Osteocyte (in vitro differentiated cells): ENCODE measurements around the gene STAT5B. TPM values are rescaled to one million over a fixed set of nuclear protein-coding genes. Genes with fewer than 3 reads are reported as not detected.
"Not testable (repeated sequence)": the region's sequence is repeated elsewhere in the genome, so short reads cannot be mapped to it uniquely, and the experiment has no call there.

ENCODE experiments used
- DNase-seq: peaks from one replicate; pipeline ENCODE4 v3.0.0; 2021; ENCODE audit warnings: mixed read lengths; ENCODE audit not compliant: unreplicated experiment; ENCODE audit errors: extremely low spot score
- H3K27ac Mint-ChIP-seq: one replicate; pipeline ENCODE4 v1.8.0; 2021; ENCODE audit warnings: mild to moderate bottlenecking, mixed read lengths; ENCODE audit not compliant: unreplicated experiment
- H3K27me3 Mint-ChIP-seq: one replicate; pipeline ENCODE4 v1.8.0; 2021; ENCODE audit warnings: mixed read lengths; ENCODE audit not compliant: unreplicated experiment
- H3K36me3 Mint-ChIP-seq: one replicate; pipeline ENCODE4 v1.8.0; 2021; ENCODE audit warnings: mixed read lengths; ENCODE audit not compliant: unreplicated experiment
- H3K4me1 Mint-ChIP-seq: one replicate; pipeline ENCODE4 v1.8.0; 2021; ENCODE audit warnings: mixed read lengths; ENCODE audit not compliant: unreplicated experiment
- H3K4me3 Mint-ChIP-seq: one replicate; pipeline ENCODE4 v1.8.0; 2021; ENCODE audit warnings: mild to moderate bottlenecking, moderate library complexity, mixed read lengths; ENCODE audit not compliant: unreplicated experiment
- H3K9me3 Mint-ChIP-seq: one replicate; pipeline ENCODE4 v1.8.0; 2021; ENCODE audit warnings: mixed read lengths; ENCODE audit not compliant: unreplicated experiment
- total RNA-seq: library from RNA; stranded (reverse); gene quantifications from 2 replicates; pipeline ENCODE4 v1.2.1, GENCODE V29; 2021
- TF ChIP-seq, protein P1 (sequence below): fragments of 200-600 bp; sonication (generic); IDR thresholded peaks from 2 replicates; pipeline ENCODE4 v1.5.0; 2021; ENCODE audit warnings: antibody characterized with exemption, mild to moderate bottlenecking, moderate library complexity

The STAT5B gene
- total RNA-seq, 1 donor from 2014 or later = 41.3 TPM

DNA sequence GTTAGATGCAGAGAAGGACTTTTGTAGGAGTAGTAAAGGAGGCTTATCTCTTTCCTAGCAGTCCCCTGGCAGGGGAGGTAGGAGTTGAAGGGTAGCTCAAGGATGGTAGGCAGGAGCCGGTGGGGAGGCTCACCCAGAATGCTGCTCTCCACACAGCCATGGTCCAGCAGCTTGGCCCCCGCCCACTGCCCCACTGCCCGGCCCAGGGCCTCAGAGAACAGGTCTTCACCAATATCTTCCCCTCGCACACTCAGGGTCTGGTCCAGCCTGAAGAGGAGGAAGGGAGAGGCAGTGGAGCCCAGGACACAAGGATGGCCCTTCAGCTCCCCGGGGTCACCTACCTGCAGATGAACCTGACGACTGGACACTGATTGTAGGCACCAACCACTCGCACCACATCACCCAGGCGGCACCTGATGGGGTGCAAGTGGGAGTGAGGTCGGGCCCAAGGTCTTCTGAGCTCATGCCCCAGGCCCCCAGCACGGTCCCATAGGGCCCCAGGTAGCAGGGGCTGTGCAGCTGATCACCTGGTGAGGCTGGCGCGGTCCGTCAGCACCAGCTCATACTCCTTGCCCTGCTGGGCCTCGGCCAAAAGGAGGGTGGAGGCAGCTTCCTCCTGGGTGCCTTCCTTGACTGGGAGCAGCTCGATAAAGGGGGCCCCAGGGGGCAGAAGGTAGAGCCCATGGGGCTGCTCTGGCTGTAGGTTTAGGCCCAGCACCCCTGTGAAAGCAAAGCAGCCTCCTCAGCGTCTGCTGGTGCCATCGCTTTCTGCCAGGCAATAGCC, 85.5 kb downstream of the STAT5B start:
- Mint-ChIP-seq H3K4me3 (no peak overlapping the region), H3K27ac (no peak overlapping the region), H3K9me3 (no peaks in the 10 kb centered on the region), H3K4me1 (peaks cover 9% of the 10 kb centered on the region), H3K36me3 (no peaks in the 10 kb centered on the region), H3K27me3 (peaks cover 2% of the 10 kb centered on the region)
- TF ChIP-seq, protein P1, sequence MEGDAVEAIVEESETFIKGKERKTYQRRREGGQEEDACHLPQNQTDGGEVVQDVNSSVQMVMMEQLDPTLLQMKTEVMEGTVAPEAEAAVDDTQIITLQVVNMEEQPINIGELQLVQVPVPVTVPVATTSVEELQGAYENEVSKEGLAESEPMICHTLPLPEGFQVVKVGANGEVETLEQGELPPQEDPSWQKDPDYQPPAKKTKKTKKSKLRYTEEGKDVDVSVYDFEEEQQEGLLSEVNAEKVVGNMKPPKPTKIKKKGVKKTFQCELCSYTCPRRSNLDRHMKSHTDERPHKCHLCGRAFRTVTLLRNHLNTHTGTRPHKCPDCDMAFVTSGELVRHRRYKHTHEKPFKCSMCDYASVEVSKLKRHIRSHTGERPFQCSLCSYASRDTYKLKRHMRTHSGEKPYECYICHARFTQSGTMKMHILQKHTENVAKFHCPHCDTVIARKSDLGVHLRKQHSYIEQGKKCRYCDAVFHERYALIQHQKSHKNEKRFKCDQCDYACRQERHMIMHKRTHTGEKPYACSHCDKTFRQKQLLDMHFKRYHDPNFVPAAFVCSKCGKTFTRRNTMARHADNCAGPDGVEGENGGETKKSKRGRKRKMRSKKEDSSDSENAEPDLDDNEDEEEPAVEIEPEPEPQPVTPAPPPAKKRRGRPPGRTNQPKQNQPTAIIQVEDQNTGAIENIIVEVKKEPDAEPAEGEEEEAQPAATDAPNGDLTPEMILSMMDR = no peak
- DNase-seq = no peak

DNA sequence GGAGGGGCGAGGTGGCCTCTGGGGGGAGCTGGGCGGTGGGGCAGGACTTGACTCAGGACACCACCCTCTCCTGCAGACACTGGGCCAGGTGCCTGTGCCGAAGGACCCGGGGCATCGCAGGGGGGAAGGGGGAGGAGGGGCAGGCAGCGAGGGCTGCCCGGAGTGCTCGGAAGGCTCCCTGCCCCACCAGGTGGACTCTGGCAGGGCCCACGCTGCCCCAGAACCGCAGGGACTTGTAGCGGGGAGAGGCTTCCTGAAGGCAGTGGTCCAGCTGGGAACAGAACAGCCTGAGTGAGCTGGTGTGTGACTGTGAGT, 86.6 kb downstream of the STAT5B start:
- Mint-ChIP-seq H3K4me3 (no peak overlapping the region), H3K27ac (no peak overlapping the region), H3K27me3 (peaks cover 2% of the 10 kb centered on the region), H3K36me3 (no peaks in the 10 kb centered on the region), H3K9me3 (no peaks in the 10 kb centered on the region), H3K4me1 (peaks cover 10% of the 10 kb centered on the region)
- no peak for DNase-seq
- TF ChIP-seq, protein P1 = no peak

DNA sequence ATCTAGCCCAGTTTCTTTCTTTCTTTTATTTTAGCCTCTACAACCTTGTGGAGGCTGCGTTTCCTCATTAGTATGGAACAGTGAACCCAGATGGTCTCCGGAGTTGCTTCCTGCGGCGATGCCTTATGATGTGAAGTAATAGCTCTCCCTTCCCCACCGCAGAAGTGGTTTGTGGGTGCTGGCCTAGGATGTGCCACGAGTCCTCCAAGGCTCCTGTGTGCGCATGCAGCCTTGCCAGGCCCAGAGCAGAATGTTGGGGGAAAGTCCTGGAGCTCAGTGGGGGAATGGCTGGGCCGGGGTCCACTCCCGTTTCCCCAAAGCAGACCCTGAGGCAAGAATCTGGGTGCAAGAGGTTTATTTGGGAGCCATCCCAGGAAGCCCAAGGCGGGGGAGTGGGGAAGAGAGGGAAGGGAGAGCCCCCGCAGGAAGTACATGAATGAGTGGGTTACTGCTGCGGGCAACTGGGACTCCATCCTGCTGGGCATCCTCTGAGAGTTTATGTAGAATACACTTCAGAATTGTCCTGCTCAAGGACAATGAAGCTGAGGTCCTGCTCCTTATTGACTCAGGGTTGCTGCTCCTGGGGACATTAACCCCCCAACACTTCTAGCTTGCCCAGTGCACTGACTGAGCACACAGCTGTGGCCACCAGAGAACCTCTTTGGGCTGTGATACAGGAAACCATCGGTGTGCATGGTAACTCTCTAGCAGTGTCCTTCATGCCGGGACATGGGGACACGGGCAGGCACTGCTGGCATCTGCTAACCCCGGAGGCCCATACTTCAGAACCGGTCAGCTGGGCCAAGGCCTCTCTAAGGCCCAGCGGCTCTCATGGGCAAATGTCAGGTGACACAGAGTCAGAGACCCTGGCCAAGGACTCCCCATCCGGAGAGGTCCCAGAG, 87.2 kb downstream of the STAT5B start:
- DNase-seq = no peak
- Mint-ChIP-seq H3K27ac (no peak overlapping the region), H3K36me3 (no peaks in the 10 kb centered on the region), H3K27me3 (peaks cover 2% of the 10 kb centered on the region), H3K4me3 (no peak overlapping the region), H3K9me3 (no peaks in the 10 kb centered on the region), H3K4me1 (peaks cover 9% of the 10 kb centered on the region)
- TF ChIP-seq, protein P1 = no peak

DNA sequence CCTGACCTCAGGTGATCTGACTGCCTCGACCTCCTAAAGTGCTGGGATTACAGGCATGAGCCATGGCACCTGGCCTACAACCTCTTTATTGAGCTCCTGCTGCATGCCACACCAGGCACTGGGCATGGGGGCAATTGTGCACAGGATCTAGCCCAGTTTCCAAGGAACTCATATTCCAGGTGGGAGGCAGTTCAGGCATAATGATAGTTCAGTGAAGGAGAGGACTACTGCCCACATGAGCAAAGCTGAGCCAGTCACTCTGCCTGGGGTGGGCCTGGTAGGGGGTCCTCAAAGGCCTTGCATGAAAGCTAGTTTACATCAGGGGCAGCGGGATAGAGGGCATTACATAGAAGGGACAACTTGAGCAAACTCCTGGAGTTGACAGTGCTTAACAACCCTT, 88.4 kb downstream of the STAT5B start:
- peaks cover 12% of the 10 kb centered on the region for H3K4me1 Mint-ChIP-seq
- peaks cover 7% of the 10 kb centered on the region for H3K27me3 Mint-ChIP-seq
- H3K9me3 Mint-ChIP-seq = no peaks in the 10 kb centered on the region
- no peaks in the 10 kb centered on the region for H3K36me3 Mint-ChIP-seq
- DNase-seq = no peak
- TF ChIP-seq, protein P1 = no peak
- no peak overlapping the region for H3K4me3 Mint-ChIP-seq
- no peak overlapping the region for H3K27ac Mint-ChIP-seq

DNA sequence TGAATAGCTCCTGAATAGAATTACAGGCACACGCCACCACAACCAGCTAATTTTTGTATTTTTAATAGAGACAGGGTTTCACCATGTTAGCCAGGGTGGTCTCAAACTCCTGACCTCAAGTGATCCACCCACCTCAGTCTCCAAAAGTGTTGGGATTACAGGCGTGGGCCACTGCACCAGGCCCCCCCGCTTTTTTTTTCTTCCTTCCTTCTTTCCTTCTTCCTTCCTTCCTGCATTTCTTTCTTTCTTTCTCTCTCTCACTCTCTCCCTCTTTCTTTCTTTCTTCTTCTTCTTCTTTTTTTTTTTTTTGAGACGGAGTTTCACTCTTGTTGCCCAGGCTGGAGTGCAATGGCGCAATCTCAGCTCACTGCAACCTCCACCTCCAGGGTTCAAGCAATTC, 90.0 kb downstream of the STAT5B start:
- not testable (repeated sequence) for DNase-seq, H3K9me3 Mint-ChIP-seq, H3K36me3 Mint-ChIP-seq, H3K4me3 Mint-ChIP-seq, H3K27ac Mint-ChIP-seq
- Mint-ChIP-seq H3K4me1 (peaks cover 16% of the 10 kb centered on the region), H3K27me3 (peaks cover 19% of the 10 kb centered on the region)
